Measurements from ENCODE around the gene LSP1.

- no peak for TF ChIP-seq REST (IDR thresholded peaks at IDR 0.05)
- no peak for TF ChIP-seq JUND (IDR thresholded peaks at IDR 0.05)
- no peak for TF ChIP-seq TAF1 (conservative IDR thresholded peaks at IDR 0.05)
- no peak for TF ChIP-seq RAD21 (IDR thresholded peaks at IDR 0.05)
- TF ChIP-seq ATF3 (IDR thresholded peaks at IDR 0.05), result no peak
Observed at GRCh38 chr11:1889941-1890855, 37.3 kb downstream of the LSP1 start.

Measured in liver (tissue), 2 donors.